OCI-LY3 (cell line): ENCODE data around the gene TUB.

Experiments used
- H2AFZ ChIP-seq: fragments of 200-600, 300-600 bp; shearing (Covaris generic); 2 replicates; pipeline ENCODE4 v1.6.0; 2014; ENCODE audit warnings: antibody characterized with exemption, low read depth, low read length
- H3K27ac ChIP-seq: fragments of 200-600, 300-600 bp; sonication (generic); 2 replicates; pipeline ENCODE4 v1.5.1; 2014; ENCODE audit warnings: mild to moderate bottlenecking, low read length, moderate library complexity, mixed read lengths
- H3K27me3 ChIP-seq: fragments of 200-600, 300-600 bp; sonication (generic); 2 replicates; pipeline ENCODE4 v1.6.1; 2014; ENCODE audit warnings: low read depth, low read length, mixed read lengths
- H3K36me3 ChIP-seq: fragments of 200-600, 300-600 bp; sonication (generic); replicated peaks from 2 replicates; pipeline ENCODE3; 2014; ENCODE audit warnings: low read depth, low read length, mixed read lengths
- H3K4me1 ChIP-seq: fragments of 300-600, 200-600 bp; sonication (generic); 2 replicates; pipeline ENCODE4 v1.6.1; 2014; ENCODE audit warnings: low read length, mixed read lengths
- H3K4me2 ChIP-seq: fragments of 200-600, 300-600 bp; sonication (generic); 2 replicates; pipeline ENCODE4 v1.6.1; 2014; ENCODE audit warnings: low read length, mixed read lengths
- H3K4me3 ChIP-seq: fragments of 300-600, 200-600 bp; sonication (generic); 2 replicates; pipeline ENCODE4 v1.5.1; 2014; ENCODE audit warnings: antibody characterized with exemption, mild to moderate bottlenecking, low read length, moderate library complexity
- H3K79me2 ChIP-seq: fragments of 300-600, 200-600 bp; shearing (Covaris generic); 2 replicates; pipeline ENCODE4 v1.6.1; 2014; ENCODE audit warnings: mild to moderate bottlenecking, low read length, mixed read lengths
- H3K9ac ChIP-seq: fragments of 300-600, 200-600 bp; shearing (Covaris generic); 2 replicates; pipeline ENCODE4 v1.6.0; 2014; ENCODE audit warnings: mild to moderate bottlenecking, low read length, moderate library complexity
- H3K9me3 ChIP-seq: fragments of 200-600, 300-600 bp; shearing (Covaris generic); 2 replicates; pipeline ENCODE4 v1.6.1; 2014; ENCODE audit warnings: low read length, mixed read lengths; ENCODE audit not compliant: insufficient read depth
- H4K20me1 ChIP-seq: fragments of 200-600, 300-600 bp; sonication (generic); 2 replicates; pipeline ENCODE4 v1.6.1; 2016; ENCODE audit warnings: low read length, mixed read lengths; ENCODE audit not compliant: insufficient read depth
- CTCF ChIP-seq: fragments of 200-600, 300-600 bp; sonication (generic); IDR thresholded peaks from 2 replicates; pipeline ENCODE4 v1.5.1; 2014; ENCODE audit warnings: antibody characterized with exemption, low read length, low read depth
- EZH2phosphoT487 ChIP-seq: fragments of 200-600 bp; shearing (Covaris generic); IDR thresholded peaks from 2 replicates; pipeline ENCODE4 v1.6.1; 2018; ENCODE audit warnings: antibody characterized with exemption, mixed run types, low read depth

TUB gene

GRCh38 chr11:8033305-8034105, 47.5 kb upstream of the TUB start:
- no peaks in the 10 kb centered on the region for H3K9me3 ChIP-seq
- TF ChIP-seq CTCF = peak; percentile 93
- no peak for TF ChIP-seq EZH2phosphoT487
- peaks cover 7% of the 10 kb centered on the region for H3K4me1 ChIP-seq
- peak overlapping the region; percentile 83 for H3K4me2 ChIP-seq
- H3K27me3 ChIP-seq = peaks cover 8% of the 10 kb centered on the region
- H3K4me3 ChIP-seq = peak overlapping the region; percentile 57
- no peak overlapping the region for H3K27ac ChIP-seq
- H4K20me1 ChIP-seq = no peaks in the 10 kb centered on the region
- H3K9ac ChIP-seq = no peak overlapping the region
- peak overlapping the region; percentile 84 for H2AFZ ChIP-seq
- H3K79me2 ChIP-seq = no peaks in the 10 kb centered on the region
- H3K36me3 ChIP-seq = no peaks in the 10 kb centered on the region

- no peak for TF ChIP-seq CTCF
- TF ChIP-seq EZH2phosphoT487 = no peak
- Histone ChIP-seq H3K9me3 (no peaks in the 10 kb centered on the region), H3K4me3 (no peak overlapping the region), H3K27ac (no peak overlapping the region), H3K4me2 (no peak overlapping the region), H3K9ac (no peak overlapping the region), H3K36me3 (no peaks in the 10 kb centered on the region), H3K79me2 (no peaks in the 10 kb centered on the region), H2AFZ (no peak overlapping the region), H4K20me1 (no peaks in the 10 kb centered on the region), H3K4me1 (peaks cover 7% of the 10 kb centered on the region), H3K27me3 (0 out of 2 replicates have a peak, but pooled peaks cover 4% of the 10 kb centered on the region)
Observed at GRCh38 chr11:8034106-8034585, 46.9 kb upstream of the TUB start.

- 0 out of 2 replicates have a peak, but pooled peaks cover 4% of the 10 kb centered on the region for H3K27me3 ChIP-seq
- peaks cover 7% of the 10 kb centered on the region for H3K4me1 ChIP-seq
- H3K4me2 ChIP-seq = no peak overlapping the region
- no peak overlapping the region for H3K4me3 ChIP-seq
- no peaks in the 10 kb centered on the region for H3K79me2 ChIP-seq
- no peaks in the 10 kb centered on the region for H3K9me3 ChIP-seq
- no peak overlapping the region for H3K9ac ChIP-seq
- H4K20me1 ChIP-seq = no peaks in the 10 kb centered on the region
- TF ChIP-seq EZH2phosphoT487 (no peak), CTCF (no peak)
- H2AFZ ChIP-seq = no peak overlapping the region
- H3K36me3 ChIP-seq = no peaks in the 10 kb centered on the region
- no peak overlapping the region for H3K27ac ChIP-seq
Observed at GRCh38 chr11:8034604-8035190, 46.3 kb upstream of the TUB start.

GRCh38 chr11:8035200-8035855, 45.7 kb upstream of the TUB start:
- Histone ChIP-seq H3K9ac (no peak overlapping the region), H3K4me2 (no peak overlapping the region), H3K36me3 (no peaks in the 10 kb centered on the region), H3K27me3 (0 out of 2 replicates have a peak, but pooled peaks cover 4% of the 10 kb centered on the region), H3K4me3 (no peak overlapping the region), H2AFZ (no peak overlapping the region), H4K20me1 (no peaks in the 10 kb centered on the region), H3K79me2 (no peaks in the 10 kb centered on the region), H3K9me3 (no peaks in the 10 kb centered on the region), H3K4me1 (peaks cover 7% of the 10 kb centered on the region), H3K27ac (no peak overlapping the region)
- TF ChIP-seq EZH2phosphoT487 (no peak), CTCF (no peak)
